ENCODE measurements around the gene EPHX1.
"Not testable (repeated sequence)": the region's sequence is repeated elsewhere in the genome, so short reads cannot be mapped to it uniquely, and the experiment has no call there.

EPHX1 gene

GRCh38 chr1:225809842-225810578 is at the start of gene EPHX1:
TSS of gene EPHX1 (plus strand) at chr1:225810124. CDS start at chr1:225828730, 18,606 bp downstream.
- DNase-seq, result peak; percentile 85

- DNase-seq, result no peak
Measured at GRCh38 chr1:225760531-225760930, 49.4 kb upstream of the EPHX1 start.

- DNase-seq, result not testable (repeated sequence)
Measured at GRCh38 chr1:225761395-225761794, 48.5 kb upstream of the EPHX1 start.

GRCh38 chr1:225762002-225762441 is 47.9 kb upstream of the EPHX1 start:
- DNase-seq, result no peak

- no peak for DNase-seq
Measured at GRCh38 chr1:225762444-225762843, 47.5 kb upstream of the EPHX1 start.

- peak; percentile 62 for DNase-seq
Measured at GRCh38 chr1:225763716-225764548, 46.0 kb upstream of the EPHX1 start.

- no peak for DNase-seq
Measured at GRCh38 chr1:225765982-225766674, 43.8 kb upstream of the EPHX1 start.

GRCh38 chr1:225766967-225767633 is 42.8 kb upstream of the EPHX1 start:
- no peak for DNase-seq

GRCh38 chr1:225767634-225768540 is 42.0 kb upstream of the EPHX1 start:
- DNase-seq, result peak; percentile 28

- DNase-seq, result no peak
Measured at GRCh38 chr1:225768662-225769426, 41.1 kb upstream of the EPHX1 start.

- no peak for DNase-seq
Measured at GRCh38 chr1:225769687-225770086, 40.2 kb upstream of the EPHX1 start.

- no peak for DNase-seq
Measured at GRCh38 chr1:225770561-225771248, 39.2 kb upstream of the EPHX1 start.

GRCh38 chr1:225771661-225772322 is 38.1 kb upstream of the EPHX1 start:
- DNase-seq, result no peak

- peak; percentile 82 for DNase-seq
Measured at GRCh38 chr1:225772323-225772768, 37.6 kb upstream of the EPHX1 start.

- DNase-seq, result no peak
Measured at GRCh38 chr1:225772848-225773247, 37.1 kb upstream of the EPHX1 start.

GRCh38 chr1:225774281-225775147 is 35.4 kb upstream of the EPHX1 start:
- DNase-seq, result no peak

GRCh38 chr1:225776294-225776693 is 33.6 kb upstream of the EPHX1 start:
- DNase-seq, result no peak

GRCh38 chr1:225777058-225777582 is 32.8 kb upstream of the EPHX1 start:
- DNase-seq, result no peak

All from DMS79 (cell line).